Fibroblast of lung (primary cell): ENCODE measurements around the gene AGTR1. TPM values are rescaled to one million over a fixed set of nuclear protein-coding genes. Genes with fewer than 3 reads are reported as not detected.

Experiments used
- DNase-seq, 2 donors: peaks; one replicate each; pipeline versions ENCODE4 v3.0.0 to v3.0.0-alpha.2; 2010; ENCODE audit warnings: low read depth in 2 of 2
- H2AFZ ChIP-seq: 2 replicates; pipeline ENCODE4 v1.5.1; 2012; ENCODE audit warnings: low read length, control low read depth, inconsistent platforms
- H3K27ac ChIP-seq: 2 replicates; pipeline ENCODE4 v1.5.1; 2011; ENCODE audit warnings: low read length, control low read depth; ENCODE audit not compliant: insufficient read depth
- H3K27me3 ChIP-seq: 2 replicates; pipeline ENCODE4 v1.5.1; 2011; ENCODE audit warnings: mild to moderate bottlenecking, low read length; ENCODE audit not compliant: control insufficient read depth, insufficient read depth
- H3K36me3 ChIP-seq: 2 replicates; pipeline ENCODE4 v1.5.1; 2011; ENCODE audit warnings: low read length; ENCODE audit not compliant: control insufficient read depth, insufficient read depth
- H3K4me1 ChIP-seq: 2 replicates; pipeline ENCODE4 v1.5.1; 2011; ENCODE audit warnings: low read length; ENCODE audit not compliant: control insufficient read depth, insufficient read depth; ENCODE audit errors: extremely low read depth
- H3K4me2 ChIP-seq: 2 replicates; pipeline ENCODE4 v1.5.1; 2011; ENCODE audit warnings: low read length, control low read depth; ENCODE audit not compliant: insufficient read depth; ENCODE audit errors: extremely low read depth
- H3K4me3 ChIP-seq, 4 experiments: fragments of 200-600 bp in 1 of 4; sonication (generic) in 1 of 4; replicated peaks in 1 of 4; 2 replicates each; pipeline ENCODE4 v1.5.1; 2011 to 2016; ENCODE audit warnings: low read length in 4 of 4, low read depth in 3 of 4, mild to moderate bottlenecking in 3 of 4, control low read depth in 2 of 4, inconsistent platforms in 1 of 4, mixed read lengths in 1 of 4; ENCODE audit not compliant: insufficient read depth in 1 of 4; ENCODE audit errors: control extremely low read depth in 1 of 4
- H3K79me2 ChIP-seq: 2 replicates; pipeline ENCODE4 v1.5.1; 2012; ENCODE audit warnings: mild to moderate bottlenecking, low read length, inconsistent platforms; ENCODE audit not compliant: control insufficient read depth, insufficient read depth
- H3K9ac ChIP-seq: 2 replicates; pipeline ENCODE4 v1.5.1; 2011; ENCODE audit warnings: mild to moderate bottlenecking, low read length, control low read depth; ENCODE audit not compliant: insufficient read depth
- H3K9me3 ChIP-seq: 2 replicates; pipeline ENCODE4 v1.5.1; 2012; ENCODE audit warnings: low read depth, low read length; ENCODE audit not compliant: control insufficient read depth, insufficient read depth
- H4K20me1 ChIP-seq: 2 replicates; pipeline ENCODE4 v1.5.1; 2011; ENCODE audit warnings: low read length; ENCODE audit not compliant: control insufficient read depth, insufficient read depth; ENCODE audit errors: extremely low read depth
- EZH2 ChIP-seq: IDR thresholded peaks from 2 replicates; pipeline ENCODE4 v1.5.1; 2012; ENCODE audit warnings: low read length, control low read depth, mild to moderate bottlenecking; ENCODE audit errors: missing control alignments
- polyA plus RNA-seq, 2 donors: library from polyadenylated mRNA; depleted of rRNA in 1 of 2; stranded (reverse) in 1 of 2; unstranded in 1 of 2; fragments of >200 nt; gene quantifications; 2 replicates each; pipeline ENCODE4 v1.2.1, GENCODE V29; 2011 to 2012; ENCODE audit warnings: missing spikeins in 1 of 2
- total RNA-seq: library from RNA; depleted of rRNA; stranded (reverse); fragments of >200 nt; gene quantifications from 2 replicates; pipeline ENCODE4 v1.2.1, GENCODE V29; 2014
- TF ChIP-seq, protein P1 (sequence below), 2 donors: IDR thresholded peaks in 1 of 2; conservative IDR thresholded peaks in 1 of 2; 1 replicate in 1 of 2; 2 replicates in 1 of 2; pipeline ENCODE4 v1.5.1; 2011 to 2012; ENCODE audit warnings: low read length in 2 of 2, control low read depth in 1 of 2, inconsistent platforms in 1 of 2, low read depth in 1 of 2, mild to moderate bottlenecking in 1 of 2

Gene AGTR1
- total and polyA plus RNA-seq, 2 donors (not counting 1 experiment from before 2014, with no cell fraction given), result 1.2 to 3.9 TPM

DNA sequence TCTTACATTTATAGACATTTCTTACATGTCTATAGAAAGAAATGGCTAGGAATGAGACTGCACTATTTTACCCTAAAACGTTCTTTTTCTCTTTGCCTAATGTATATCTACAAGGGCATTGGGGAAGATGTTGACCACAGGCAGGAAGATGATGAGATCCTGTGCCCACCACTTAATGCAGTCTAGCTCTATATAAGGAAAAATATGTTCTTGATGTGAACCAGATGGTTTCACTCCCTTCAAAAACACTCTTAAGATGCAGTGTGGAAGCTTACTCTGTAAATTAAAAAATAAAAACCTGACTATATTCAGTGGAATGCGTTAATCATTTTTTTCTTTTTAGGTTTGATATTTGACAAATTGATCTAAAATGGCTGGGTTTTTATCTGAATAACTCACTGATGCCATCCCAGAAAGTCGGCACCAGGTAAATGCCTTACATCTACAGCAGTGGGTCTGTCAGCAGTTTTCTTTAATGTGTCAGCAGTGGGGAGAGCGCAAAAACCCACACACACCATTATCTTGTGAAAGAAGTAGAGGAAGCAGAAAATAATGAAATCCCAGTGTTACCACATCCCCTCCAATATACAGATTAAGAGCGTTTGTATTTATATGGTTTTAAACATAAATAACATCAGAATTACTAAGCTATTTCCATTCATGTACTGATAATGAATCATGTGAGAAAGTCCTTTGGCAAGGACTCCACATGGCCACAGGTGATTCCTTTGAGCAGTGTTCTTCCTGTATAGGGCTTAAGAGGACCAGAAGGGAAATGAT is 10.1 kb downstream of the AGTR1 start:
- no peak overlapping the region for H2AFZ ChIP-seq
- no peaks in the 10 kb centered on the region for H3K9me3 ChIP-seq
- H3K79me2 ChIP-seq, result no peaks in the 10 kb centered on the region
- no peak overlapping the region for H3K4me2 ChIP-seq
- TF ChIP-seq, protein P1, sequence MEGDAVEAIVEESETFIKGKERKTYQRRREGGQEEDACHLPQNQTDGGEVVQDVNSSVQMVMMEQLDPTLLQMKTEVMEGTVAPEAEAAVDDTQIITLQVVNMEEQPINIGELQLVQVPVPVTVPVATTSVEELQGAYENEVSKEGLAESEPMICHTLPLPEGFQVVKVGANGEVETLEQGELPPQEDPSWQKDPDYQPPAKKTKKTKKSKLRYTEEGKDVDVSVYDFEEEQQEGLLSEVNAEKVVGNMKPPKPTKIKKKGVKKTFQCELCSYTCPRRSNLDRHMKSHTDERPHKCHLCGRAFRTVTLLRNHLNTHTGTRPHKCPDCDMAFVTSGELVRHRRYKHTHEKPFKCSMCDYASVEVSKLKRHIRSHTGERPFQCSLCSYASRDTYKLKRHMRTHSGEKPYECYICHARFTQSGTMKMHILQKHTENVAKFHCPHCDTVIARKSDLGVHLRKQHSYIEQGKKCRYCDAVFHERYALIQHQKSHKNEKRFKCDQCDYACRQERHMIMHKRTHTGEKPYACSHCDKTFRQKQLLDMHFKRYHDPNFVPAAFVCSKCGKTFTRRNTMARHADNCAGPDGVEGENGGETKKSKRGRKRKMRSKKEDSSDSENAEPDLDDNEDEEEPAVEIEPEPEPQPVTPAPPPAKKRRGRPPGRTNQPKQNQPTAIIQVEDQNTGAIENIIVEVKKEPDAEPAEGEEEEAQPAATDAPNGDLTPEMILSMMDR (conservative IDR thresholded peaks at IDR 0.05 in 1 of 2, IDR thresholded peaks at IDR 0.05 in 1 of 2; ENCODE audit: low read depth in 1 of 2, low read length in 2 of 2), result no peak
- no peak for TF ChIP-seq EZH2
- no peak overlapping the region for H3K27ac ChIP-seq
- H3K36me3 ChIP-seq, result no peaks in the 10 kb centered on the region
- DNase-seq, result peak in 1 of 2 donors; percentile 47
- no peak overlapping the region for H3K9ac ChIP-seq
- H4K20me1 ChIP-seq, result no peaks in the 10 kb centered on the region
- H3K4me1 ChIP-seq, result peaks cover 3% of the 10 kb centered on the region
- H3K27me3 ChIP-seq, result no peaks in the 10 kb centered on the region
- H3K4me3 ChIP-seq, result no peak overlapping the region

GRCh38 chr3:148708409-148708808 is 10.7 kb downstream of the AGTR1 start:
- H3K4me2 ChIP-seq, result no peak overlapping the region
- no peaks in the 10 kb centered on the region for H3K9me3 ChIP-seq
- no peaks in the 10 kb centered on the region for H3K36me3 ChIP-seq
- no peak overlapping the region for H3K9ac ChIP-seq
- peaks cover 3% of the 10 kb centered on the region for H3K4me1 ChIP-seq
- no peak overlapping the region for H2AFZ ChIP-seq
- DNase-seq, result no peak
- no peaks in the 10 kb centered on the region for H4K20me1 ChIP-seq
- H3K79me2 ChIP-seq, result no peaks in the 10 kb centered on the region
- no peaks in the 10 kb centered on the region for H3K27me3 ChIP-seq
- H3K27ac ChIP-seq, result no peak overlapping the region
- no peak overlapping the region for H3K4me3 ChIP-seq
- no peak for TF ChIP-seq EZH2
- TF ChIP-seq, protein P1 (conservative IDR thresholded peaks at IDR 0.05 in 1 of 2, IDR thresholded peaks at IDR 0.05 in 1 of 2; ENCODE audit: low read depth in 1 of 2, low read length in 2 of 2), result no peak

GRCh38 chr3:148709560-148710253 is 12.0 kb downstream of the AGTR1 start:
- no peak for DNase-seq
- Histone ChIP-seq H3K4me1 (peaks cover 3% of the 10 kb centered on the region), H2AFZ (no peak overlapping the region), H4K20me1 (no peaks in the 10 kb centered on the region), H3K9me3 (no peaks in the 10 kb centered on the region), H3K27me3 (no peaks in the 10 kb centered on the region), H3K36me3 (no peaks in the 10 kb centered on the region), H3K79me2 (no peaks in the 10 kb centered on the region), H3K4me3 (no peak overlapping the region), H3K4me2 (no peak overlapping the region), H3K27ac (no peak overlapping the region), H3K9ac (no peak overlapping the region)
- no peak for TF ChIP-seq EZH2
- TF ChIP-seq, protein P1 (conservative IDR thresholded peaks at IDR 0.05 in 1 of 2, IDR thresholded peaks at IDR 0.05 in 1 of 2; ENCODE audit: low read depth in 1 of 2, low read length in 2 of 2), result no peak
